Measurements from ENCODE around the gene GSN.

The GSN gene

DNA sequence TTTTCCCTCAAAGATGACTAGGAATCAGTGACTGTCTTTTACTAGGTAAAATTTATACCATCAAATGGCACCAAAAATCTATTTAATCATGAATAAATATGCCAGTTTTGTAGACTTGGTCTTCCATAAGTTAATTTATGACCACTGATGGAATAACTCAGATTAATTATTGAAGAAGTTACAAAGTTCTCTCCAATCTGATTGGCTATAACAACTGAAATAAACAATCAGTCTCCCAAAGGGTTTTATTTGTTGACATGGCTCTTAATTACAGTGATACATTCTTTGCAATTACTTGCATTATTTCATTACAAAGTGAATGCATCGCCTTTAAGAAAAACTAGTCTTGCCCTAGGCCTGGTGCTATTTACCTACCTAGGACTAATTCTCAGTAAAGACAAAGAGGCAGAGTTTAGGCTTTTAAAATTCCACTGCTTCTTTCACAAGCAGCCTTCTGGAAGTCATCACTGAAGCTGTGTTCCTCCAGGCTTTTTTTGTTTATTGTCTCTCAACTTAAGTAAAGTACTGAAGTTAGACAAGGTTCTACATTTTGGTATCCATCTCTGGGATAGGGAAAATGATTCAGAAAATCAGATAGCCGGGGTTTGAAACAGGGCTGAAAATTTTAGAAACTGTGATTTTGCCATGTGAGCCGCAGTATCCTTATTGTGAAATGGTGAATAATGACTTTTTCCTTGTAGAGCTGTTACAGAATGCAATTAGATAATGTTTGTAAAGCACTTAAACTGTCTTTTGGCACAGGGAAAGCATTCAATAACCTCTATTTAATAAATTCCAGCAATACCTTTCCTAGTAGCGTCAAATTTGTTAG, 99.6 kb downstream of the GSN start:
- FAIRE-seq = no peak
- no peak for DNase-seq (ENCODE audit: insufficient read length, low spot score)

DNA sequence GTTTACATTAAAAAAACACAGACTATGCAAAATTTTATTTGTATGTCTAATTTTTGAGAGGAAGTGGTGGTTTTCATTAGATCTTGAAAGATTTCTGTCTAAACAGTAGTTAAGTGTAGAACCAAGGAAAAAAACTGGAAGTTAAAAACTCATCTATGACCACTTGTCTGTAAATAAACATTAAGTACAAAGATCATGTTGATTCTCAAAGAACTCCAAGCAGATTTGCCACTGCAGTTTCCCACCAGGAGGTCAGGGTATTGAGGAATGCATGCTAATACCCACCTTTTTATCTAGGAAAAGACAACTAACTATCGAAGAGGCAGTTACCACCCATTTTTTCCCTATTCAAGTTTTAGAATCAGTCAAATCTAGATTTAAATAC, 100.2 kb downstream of the GSN start:
- no peak for FAIRE-seq
- no peak for DNase-seq (ENCODE audit: insufficient read length, low spot score)

DNA sequence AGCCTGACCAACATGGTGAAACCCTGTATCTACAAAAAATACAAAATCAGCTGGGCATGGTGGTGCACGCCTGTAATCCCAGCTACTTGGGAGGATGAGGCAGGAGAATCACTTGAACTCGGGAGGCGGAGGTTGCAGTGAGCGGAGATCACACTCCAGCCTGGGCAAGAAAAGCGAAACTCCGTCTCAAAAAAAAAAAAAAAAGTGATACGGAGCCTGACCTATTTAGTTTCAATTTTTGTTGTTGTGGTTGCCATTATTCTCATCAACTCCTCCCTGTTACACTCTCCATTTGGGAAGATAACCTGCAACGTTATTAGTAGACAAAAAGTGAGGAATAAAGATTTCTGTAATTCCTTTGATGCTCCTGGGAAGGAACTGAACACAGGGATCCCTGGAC, 100.8 kb downstream of the GSN start:
- FAIRE-seq = peak; percentile 70
- DNase-seq (ENCODE audit: insufficient read length, low spot score) = no peak

DNA sequence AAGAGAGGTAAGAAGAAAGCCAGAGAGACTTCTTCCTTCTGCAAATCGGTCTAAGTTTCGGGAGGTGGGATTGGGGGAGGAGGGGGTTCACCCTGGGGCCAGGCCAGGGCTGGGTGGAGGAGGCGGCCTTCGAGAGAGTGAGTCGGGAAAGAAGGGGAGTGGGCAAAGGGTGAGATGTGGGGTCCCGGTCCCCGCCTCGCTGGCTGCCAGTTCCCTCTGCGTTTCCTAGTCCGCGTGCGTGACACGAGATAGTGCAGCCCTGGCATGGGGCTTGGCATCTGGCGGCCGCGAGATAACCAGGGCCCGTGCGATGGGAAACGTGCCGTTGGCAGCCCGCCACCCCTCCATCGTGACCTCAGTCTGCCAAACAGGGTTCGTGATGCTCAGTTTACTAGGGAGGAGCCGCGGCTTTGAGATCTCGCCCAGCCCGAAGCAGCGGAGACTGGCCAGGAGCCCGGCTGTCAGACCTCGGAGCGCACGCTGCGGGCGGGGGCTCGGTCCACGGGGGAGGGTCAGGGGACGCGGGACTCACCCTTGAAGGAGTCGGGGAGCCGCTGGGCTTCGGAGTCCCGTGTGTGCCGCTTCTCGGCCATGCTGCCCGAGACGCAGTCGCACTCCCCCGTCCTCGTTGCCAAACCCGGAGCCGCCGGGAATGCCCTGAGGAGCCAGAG, 101.8 kb downstream of the GSN start, which contains the start of gene STOM:
Gene STOM (minus strand): TSS at position 656 of the 671 bp plus-strand sequence. CDS start 63 bp downstream, at position 593.
- DNase-seq (ENCODE audit: insufficient read length, low spot score) (no peak), FAIRE-seq (no peak)

DNA sequence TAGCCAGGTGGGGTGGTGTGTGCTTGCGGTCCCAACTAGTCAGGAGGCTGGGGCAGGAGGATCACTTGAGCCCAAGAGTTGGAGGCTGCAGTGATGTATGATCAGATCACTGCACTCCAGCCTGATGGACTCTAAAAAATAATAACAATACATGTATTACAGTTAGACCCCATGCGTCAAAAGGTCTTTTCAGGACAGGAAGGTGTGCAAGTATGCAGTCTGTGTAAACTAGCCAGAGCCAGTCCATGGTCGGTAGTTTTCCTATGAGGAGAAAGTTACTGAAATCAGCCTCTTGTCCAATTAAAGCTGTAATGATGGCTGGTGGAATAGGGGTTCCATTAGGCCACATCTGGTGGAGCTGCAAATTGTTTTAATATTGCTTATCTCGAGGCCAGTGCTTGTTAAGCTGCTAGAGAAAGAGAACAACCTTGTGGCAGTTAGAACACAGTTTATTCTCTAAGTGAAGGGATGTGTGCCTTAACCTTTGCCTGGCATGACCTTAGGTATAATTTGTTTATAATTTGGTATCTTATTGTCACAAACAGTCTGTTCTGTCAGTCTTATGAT, 103.6 kb downstream of the GSN start:
- FAIRE-seq = no peak

DNA sequence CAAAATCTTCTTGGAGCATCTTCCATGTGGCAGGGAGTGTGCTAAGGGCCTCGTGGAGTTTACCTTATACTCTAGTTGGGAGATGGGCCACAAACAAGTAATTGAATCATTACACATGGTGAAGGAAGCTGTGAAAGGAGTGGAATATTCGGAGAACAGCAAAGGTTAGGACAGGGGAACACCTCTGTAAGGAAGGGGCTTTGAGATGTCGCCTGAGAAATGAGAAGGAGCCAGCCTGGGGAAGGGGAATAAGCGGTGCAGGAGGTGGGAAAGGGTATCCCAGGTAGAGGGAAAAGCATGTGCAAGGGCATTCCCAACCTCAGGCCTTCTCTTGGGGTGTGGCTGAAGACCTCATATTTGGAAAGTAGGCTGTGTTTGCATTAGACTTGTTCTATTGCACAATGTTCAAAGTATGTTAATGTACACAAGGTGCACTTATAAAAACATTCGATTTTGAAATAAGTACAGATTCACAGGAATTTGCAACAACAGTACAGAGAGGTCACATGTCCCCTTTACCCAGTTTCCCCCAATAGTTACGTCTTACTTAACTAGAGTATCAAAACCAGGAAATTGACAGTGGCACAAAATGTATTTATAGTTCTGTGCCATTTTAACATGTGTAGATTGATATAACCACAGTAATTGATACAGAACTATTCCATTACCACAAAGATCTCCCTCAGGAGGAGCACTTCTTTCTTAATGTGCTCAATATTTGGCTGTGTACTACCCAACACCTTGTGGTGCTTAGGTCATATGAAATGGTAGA, 104.5 kb downstream of the GSN start:
- DNase-seq (ENCODE audit: insufficient read length, low spot score) = no peak
- FAIRE-seq = no peak

More for the DNA sequence above, 103.6 kb downstream of the GSN start:
- no peak for DNase-seq (ENCODE audit: insufficient read length, low spot score)

DNA sequence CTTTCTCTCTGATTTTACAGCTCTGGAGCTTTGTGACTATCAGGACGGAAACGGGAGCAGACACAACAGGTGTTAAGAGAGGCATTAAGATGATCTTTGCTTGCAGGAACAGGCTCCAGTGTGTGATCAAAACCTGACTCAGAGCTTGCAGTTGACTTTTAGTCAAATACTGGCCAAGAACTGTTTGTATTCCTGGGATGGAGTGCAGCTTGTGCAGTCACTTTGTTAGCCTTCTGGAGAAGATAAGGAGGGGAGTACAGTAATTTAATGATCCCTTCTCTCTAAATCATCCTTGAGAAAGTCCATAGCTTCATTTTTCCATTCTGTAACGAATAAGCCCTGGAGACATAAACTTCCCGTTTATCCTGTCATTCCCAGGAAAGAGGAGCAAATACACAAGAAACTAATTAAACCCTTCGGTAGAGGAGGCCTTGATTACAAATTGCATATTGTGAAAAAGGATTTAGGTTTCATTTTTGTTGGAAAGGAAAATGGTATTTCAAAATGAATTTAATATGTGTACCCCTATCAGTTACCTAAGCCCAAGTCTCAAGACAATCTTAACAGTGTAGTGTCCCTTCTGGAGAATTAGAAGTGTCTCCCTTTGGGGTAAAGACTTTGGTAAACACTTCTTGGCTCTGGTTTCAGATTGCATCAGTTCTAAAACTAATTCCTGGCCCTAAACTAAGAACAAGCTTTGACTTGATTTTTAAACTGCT, 105.2 kb downstream of the GSN start:
- DNase-seq (ENCODE audit: insufficient read length, low spot score) (no peak), FAIRE-seq (no peak)

DNA sequence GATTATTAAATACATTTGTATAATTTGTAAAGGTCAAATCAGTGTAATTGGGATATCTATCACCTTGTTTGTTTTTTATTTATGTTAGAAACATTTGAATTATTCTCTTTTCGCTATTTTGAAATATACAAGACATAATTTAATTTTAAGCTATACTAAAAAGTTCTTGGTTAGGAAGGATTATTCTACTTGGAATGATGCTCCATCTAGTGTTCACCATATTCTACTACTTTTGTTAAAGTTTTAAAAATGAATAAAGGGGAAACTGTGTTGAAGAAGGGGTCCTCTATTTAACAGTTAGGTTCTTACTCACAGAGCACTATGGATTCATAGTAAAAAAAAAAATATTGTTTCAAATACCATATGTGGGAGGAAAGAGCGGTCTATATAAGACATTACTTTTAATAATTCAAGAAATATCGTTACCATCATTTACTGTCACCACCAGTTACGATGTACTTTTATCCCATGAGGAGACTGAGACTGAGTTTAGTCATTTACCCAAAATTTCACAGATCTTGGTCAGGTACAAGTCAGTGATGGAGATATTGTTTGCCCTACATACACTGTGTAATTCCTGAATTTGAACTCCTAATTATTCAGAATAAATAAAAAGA, 108.4 kb downstream of the GSN start:
- DNase-seq (ENCODE audit: insufficient read length, low spot score) = no peak
- FAIRE-seq = no peak

DNA sequence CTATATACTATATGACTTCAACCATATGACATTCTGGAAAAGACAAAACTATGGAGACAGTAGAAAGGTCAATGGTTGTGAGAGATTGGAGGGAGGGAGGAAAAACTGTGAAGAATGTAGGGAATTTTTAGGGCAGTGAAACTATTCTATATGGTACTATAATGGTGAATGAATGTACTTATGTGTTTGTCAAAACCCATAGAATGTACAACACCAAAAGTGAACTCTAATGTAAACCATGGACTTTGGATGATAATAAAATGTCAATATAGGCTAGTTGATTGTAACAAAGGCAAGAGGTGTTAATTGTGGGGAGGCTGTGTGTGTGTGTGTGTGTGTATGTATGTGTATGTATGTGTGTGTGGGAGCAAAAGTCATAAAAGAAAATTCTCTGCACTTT, 112.9 kb downstream of the GSN start:
- DNase-seq (ENCODE audit: insufficient read length, low spot score) (no peak), FAIRE-seq (peak; percentile 23)

All from GM19239 (cell line).